DMS53 treated with DMSO at 0.1 percent for 48 hours (cell line): Measurements from ENCODE around the gene CFAP47.
A peak's percentile ranks its signal among the peaks of the same experiment; 100 is the strongest.

Source experiments
- DNase-seq: peaks from one replicate; lab custom pipeline; 2025; ENCODE audit not compliant: unreplicated experiment; lab: John Stamatoyannopoulos, UW

CFAP47 gene

DNA sequence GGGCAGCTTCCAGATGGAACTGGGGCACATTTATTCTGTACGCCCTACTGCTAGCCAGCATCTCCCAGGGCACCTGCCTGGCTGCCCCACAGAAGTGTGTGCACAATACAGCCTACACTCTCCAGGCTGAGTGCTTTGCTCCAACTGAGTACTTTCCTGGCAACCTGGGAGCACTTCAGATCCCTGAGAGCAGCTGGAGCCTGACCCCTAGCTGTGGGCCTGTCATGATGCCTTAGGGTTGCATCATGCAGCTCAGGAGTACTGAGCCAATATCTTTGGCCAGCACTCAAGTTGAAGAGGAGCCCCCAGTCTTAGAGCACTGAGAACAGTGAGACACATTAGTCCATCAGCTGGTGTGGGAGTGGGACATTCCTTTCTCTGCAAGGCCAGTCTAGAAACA is 321.9 kb downstream of the CFAP47 start:
- peak; percentile 10 for DNase-seq

DNA sequence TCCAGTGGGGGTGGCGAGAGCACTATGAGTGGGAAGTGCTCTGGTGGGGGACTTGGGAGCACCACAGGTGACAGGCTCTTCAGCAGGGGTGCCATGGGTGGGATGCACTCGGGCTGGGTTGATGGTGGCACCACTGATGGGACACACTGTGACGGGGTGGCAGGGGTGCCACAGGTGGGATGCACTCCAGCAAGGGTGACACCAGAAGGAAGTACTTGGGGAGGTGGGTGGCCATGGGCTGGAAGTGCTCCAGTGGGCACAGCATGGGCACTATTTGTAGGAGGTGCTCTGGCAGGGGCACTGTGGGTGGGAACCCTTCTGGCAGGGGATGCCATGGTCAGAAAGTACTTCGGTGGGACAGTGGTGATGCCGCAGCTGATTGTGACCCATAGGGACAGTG is 346.6 kb downstream of the CFAP47 start:
- no peak for DNase-seq

DNA sequence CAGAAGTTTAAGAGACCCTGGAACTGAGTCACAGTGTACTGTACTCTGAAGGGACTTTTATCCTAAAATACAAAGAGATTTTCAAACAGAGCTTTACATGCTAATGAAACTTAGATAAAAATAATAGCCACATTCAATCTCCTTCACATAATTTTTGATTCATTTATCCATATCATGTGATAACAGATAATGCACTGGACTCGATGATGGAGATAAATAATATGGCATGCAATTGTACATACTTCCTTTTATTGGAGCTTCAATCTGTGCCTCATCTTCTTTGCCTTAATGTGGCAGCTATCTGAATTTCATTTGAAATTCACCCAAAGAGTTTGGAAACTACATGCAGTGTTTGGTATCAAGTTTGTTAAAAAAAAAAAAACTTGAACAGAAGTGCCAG is 390.6 kb downstream of the CFAP47 start:
- no peak for DNase-seq

DNA sequence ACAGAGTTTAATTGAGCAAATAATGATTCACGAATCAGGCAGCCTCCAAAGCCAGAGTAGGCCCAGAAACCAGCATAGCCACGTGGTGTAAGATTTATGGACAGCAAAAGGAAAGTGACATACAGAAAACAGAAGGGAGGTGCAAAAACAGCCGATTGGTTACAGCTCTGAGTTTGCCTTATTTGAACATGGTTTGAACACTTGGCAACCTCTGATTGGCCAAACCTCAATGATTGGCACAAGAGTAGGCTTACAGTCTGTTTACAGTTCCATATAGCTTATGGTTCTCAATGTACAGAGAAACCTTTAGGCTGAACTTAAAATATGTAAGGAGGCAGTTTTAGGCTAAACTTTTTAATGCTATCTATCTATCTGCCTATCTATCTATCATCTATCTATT is 394.8 kb downstream of the CFAP47 start:
- no peak for DNase-seq

DNA sequence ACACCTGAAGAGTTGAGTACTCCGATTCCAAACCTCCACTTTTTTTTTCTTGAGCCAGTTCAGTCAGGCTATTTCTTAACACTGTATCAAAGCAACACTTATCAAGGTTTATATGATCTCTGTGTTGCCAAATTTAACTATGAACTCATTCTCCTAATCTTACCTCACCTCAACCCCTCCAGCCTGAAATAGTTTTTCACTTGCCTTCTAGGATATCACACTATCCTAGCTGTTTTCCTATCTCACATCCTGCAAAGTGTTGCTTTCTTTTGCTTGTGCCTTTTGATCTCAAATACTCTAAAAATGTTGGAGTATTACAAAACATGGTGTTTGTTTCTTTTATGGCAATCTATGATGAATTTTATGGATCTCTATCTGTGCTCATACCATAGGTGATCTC is 415.0 kb downstream of the CFAP47 start:
- no peak for DNase-seq

DNA sequence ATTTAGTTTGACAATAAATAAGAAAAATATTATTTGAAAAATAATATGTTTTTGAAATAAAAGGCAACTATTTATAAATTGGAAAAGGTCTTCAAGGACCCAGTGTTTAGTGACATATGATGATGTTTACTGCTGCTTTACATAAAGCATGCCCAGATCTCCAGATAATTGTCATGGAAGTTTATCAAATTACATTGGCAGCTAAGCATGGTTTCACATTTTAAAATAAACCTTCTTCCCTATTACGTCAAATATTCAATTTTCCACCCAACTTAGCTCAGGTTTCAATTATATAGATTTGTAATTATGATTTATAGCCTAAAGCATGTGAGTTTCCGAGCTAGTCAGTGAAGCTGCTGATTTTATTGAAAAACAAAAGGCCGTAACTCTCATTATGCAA is 417.2 kb downstream of the CFAP47 start:
- DNase-seq = no peak

DNA sequence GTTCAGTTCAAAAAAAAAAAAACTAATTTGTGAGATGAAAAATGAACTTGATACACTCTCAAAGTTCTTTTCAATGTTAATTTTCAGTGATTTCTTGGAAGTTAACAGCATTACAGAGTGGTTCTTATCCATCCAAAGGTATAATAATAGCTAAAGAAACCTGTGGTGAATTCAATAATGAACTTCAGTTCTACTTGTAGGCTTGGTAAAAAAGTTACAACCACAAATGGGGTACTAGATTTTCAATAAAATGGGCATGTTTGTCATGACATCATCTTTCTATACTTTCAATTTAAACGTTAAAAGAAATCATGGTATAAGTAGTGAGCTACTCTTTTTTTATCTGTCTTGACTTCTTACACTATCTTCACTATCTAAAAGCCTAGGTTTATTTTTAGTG is 424.8 kb downstream of the CFAP47 start:
- no peak for DNase-seq

DNA sequence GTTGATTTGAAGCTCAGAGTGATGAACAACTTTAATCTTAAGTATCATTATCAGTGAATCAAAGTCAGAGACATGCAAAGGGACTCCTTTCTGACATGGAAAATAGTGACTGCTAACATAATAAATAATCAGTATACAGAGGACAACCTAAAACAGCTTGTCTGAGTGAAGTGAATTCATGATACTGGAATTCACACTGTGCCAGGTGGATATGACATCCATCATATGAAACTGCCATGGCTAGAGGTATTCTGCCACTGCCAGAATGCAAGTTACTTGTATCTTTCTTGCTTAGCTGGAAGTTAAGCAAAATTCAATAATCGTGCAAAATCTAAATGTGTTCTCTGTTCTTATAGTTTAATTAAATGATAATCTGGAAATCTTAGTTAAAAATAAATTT is 429.0 kb downstream of the CFAP47 start:
- no peak for DNase-seq

DNA sequence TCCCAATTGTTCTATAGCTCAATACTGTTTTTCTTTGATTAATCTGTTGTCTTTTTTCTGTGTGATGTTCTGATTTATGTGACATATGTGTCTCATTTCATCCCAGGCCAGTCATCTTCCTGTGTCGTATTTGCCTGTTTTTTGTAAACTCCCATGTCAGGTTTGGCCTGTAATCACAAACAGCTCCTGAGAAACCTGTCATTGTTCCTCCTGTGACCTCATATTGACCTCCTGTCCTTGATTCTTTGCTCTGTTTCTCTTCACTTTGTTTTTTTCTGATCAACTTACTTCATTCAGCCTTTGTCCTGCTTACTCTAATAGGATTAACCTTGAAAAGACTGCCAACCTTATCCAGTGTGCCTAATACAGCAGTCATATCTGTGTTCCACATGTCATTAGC is 438.3 kb downstream of the CFAP47 start:
- DNase-seq = no peak

DNA sequence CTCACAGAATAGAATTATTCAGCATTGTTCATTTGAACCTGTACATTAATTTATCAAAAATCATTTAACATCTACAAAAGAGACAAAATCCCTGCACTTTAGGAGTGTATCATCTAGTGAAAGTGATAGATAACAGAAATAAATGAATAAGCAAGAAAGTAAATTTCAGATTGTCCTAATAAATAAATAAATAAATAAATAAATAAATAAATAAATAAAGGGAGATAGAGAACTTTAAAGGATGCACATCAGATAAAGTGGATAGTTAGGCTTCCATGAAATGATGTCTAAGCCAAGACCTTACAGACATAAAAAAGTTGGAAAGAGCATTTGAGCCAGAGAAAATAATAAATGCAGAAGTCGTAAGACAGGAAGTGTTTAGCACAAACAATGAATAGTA is 444.7 kb downstream of the CFAP47 start:
- DNase-seq = no peak

DNA sequence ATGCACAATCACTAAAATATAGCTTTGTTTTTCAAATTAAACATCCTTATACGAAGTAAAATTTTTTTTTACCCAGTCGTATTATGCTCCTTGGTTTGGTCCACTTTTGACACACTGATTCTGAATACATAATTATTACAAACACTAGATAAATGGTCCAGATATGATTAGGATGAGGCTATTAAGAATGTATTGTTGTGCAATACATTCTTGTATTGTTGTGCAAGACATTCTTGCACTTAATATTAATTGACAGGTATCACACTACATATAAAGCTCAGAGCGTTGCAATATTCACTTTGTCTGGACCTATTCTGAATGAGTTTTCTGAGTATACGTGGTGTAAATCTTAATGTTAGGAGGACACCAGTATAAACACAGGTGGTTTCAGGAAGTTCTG is 464.0 kb downstream of the CFAP47 start:
- DNase-seq = no peak

DNA sequence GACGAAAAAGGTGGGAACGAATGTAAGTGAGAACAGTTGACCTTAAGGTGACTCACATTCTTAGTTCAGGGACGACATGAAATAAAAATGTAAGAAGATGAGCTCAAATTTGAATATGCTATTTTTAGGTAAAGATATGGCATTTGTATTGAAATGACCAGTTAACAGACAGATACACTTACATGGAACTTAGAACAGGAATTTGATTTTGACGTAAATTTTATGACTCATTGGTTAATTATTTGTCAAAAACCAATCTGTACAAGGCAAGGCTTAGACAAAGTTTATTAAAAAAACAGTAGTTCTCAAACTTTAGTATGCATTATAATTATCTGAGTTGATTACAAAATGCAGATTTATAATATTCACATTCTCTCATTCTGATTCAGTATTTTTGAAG is 469.4 kb downstream of the CFAP47 start:
- no peak for DNase-seq

DNA sequence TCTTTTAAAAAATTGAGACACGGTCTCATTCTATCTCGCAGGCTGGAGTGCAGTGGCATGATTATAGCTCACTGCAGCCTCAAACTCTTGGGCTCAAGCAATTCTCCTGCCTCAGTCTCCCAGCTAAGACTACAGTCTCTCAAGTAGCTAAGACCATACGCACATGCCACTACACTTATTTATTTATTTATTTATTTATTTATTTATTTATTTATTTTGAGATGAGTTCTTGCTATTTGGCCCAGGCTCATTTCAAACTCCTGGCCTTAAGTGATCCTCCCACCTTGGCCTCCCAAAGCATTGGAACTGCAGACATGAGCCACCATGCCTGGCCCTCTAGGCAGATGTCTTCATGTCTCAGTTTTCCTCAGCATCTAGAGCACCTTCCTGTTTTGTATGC is 482.2 kb downstream of the CFAP47 start:
- no peak for DNase-seq

DNA sequence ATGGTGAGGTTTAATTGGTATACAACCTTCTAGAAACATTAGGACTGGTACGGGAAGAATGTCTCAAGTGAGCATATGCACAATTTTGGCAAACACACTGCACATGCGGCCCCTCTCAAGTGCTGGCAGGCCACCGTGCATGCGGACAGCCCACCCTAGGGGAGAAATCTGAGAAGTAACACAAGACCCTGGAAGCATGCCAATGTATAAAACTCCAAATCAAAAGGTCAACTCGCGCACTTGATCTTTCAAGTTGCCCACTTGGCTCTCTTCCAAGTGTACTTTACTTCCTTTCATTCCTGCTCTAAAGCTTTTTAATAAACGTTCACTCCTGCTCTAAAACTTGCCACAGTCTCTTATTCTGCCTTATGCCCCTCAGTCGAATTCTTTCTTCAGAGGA is 488.3 kb downstream of the CFAP47 start:
- no peak for DNase-seq

DNA sequence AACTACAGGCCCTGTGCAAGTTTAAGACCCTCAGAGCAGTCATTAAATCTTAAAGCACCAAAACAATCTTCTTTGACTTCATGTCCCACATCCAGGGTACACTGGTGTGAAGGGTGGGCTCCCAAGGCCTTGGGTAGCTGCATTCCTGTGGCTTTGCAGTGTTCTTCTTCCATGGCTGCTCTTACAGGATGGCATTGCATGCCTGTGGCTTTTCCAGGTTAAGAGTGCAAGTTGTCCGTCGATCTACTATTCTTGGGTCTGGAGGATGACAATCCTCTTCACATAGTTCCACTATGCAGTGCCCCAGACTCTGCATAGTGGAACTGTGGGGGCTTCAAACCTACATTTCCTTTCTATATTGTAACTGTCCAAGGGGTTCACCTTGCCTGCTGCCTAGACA is 494.5 kb downstream of the CFAP47 start:
- DNase-seq = no peak

DNA sequence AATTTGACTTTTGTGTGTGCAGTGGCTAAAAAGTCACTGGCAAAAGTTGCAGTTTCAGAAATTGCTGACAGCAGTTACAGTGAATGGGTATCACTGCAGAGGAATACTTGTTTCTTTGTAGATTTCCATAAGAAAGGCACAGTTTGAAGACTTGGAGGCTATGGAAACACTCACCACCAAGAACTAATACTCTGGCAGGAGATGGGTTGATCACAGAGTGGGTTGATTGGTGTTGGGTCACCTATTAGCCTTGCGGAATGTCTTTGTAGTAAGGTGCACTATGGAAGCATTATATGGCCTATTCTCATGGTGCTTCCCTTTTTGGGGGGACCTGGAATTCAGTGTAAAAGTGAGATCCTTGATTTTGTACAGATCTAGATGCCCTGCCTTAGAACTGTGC is 502.8 kb downstream of the CFAP47 start:
- no peak for DNase-seq

DNA sequence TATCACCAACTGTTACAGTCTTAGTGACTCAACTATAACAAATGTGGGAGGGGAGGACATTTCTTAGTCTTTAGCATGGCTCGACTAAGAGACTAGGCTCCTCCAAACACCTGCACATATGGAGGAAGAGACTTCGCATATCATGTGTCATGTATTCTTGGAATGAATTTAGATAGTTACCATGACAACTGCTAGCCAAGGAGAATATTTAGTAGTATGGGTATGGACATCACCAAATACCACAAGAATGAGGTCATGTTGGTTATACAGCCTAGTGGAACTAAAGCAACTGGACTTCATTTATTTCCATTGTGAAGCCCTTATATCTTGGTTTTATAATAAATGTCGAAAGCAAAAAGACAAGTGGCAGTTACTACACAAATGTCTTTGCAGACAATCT is 512.3 kb downstream of the CFAP47 start:
- no peak for DNase-seq

DNA sequence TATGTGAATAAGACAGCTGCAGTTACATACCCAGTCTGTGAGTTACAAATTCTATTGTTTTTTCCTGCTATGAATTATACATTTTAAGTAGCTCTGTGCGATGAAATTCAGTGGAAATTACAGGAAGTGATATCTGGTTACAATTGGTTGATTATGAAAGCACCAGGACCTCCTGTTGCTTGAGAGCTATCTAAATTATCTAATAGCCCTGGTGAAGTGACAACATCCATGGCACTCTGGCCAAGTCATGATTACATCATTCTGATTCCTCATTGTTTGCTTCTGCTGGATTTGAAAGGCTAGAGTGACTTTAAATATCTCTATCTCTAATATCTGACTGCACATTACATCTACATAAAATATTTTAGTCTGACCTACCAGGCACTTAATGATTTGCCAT is 515.0 kb downstream of the CFAP47 start:
- peak; percentile 21 for DNase-seq
